Measurements from ENCODE around the gene TBC1D22A. TPM values are rescaled to one million over a fixed set of nuclear protein-coding genes. Genes with fewer than 3 reads are reported as not detected.
"Not testable (repeated sequence)": the region's sequence is repeated elsewhere in the genome, so short reads cannot be mapped to it uniquely, and the experiment has no call there.

TBC1D22A gene
- total RNA-seq, 4 donors from 2014 or later: 16.2 to 22.2 (median 17.8) TPM

GRCh38 chr22:46779651-46780050, 17.2 kb downstream of the TBC1D22A start:
- WGBS, 2 donors (ENCODE audit: low coverage in 1 of 2): 69 to 93% methylated on average over 3 to 4 of the region's 9 CpGs
- no peaks in the 10 kb centered on the region for H3K27me3 ChIP-seq
- no peaks in the 10 kb centered on the region for H3K36me3 ChIP-seq
- peaks cover 0 to 34% (median 20%) of the 10 kb centered on the region in 3 donors for H3K4me1 ChIP-seq
- no peak overlapping the region for H3K27ac ChIP-seq
- no peak for TF ChIP-seq CTCF (IDR thresholded peaks at IDR 0.05)
- TF ChIP-seq POLR2A (IDR thresholded peaks at IDR 0.05): no peak
- no peak for TF ChIP-seq POLR2AphosphoS5 (IDR thresholded peaks at IDR 0.05)
- TF ChIP-seq EP300 (IDR thresholded peaks at IDR 0.05): no peak
- no peaks in the 10 kb centered on the region for H3K9me3 ChIP-seq
- no peak overlapping the region for H3K4me3 ChIP-seq
- no peak for ATAC-seq

GRCh38 chr22:46780453-46780852, 18.0 kb downstream of the TBC1D22A start:
- no peaks in the 10 kb centered on the region for H3K36me3 ChIP-seq
- ATAC-seq: no peak
- TF ChIP-seq POLR2A (IDR thresholded peaks at IDR 0.05): no peak
- no peak for TF ChIP-seq CTCF (IDR thresholded peaks at IDR 0.05)
- TF ChIP-seq EP300 (IDR thresholded peaks at IDR 0.05): no peak
- TF ChIP-seq POLR2AphosphoS5 (IDR thresholded peaks at IDR 0.05): no peak
- no peaks in the 10 kb centered on the region for H3K27me3 ChIP-seq
- H3K27ac ChIP-seq: no peak overlapping the region
- peaks cover 0 to 26% (median 20%) of the 10 kb centered on the region in 3 donors for H3K4me1 ChIP-seq
- no peaks in the 10 kb centered on the region for H3K9me3 ChIP-seq
- H3K4me3 ChIP-seq: no peak overlapping the region
- 90 to 100% methylated on average over 1 to 5 of the region's 9 CpGs for WGBS, 2 donors (ENCODE audit: low coverage in 1 of 2)

GRCh38 chr22:46781291-46781690, 18.8 kb downstream of the TBC1D22A start:
- peaks cover 0 to 18% (median 16%) of the 10 kb centered on the region in 3 donors for H3K4me1 ChIP-seq
- peaks cover 0 to 7% (median 0%) of the 10 kb centered on the region in 3 donors for H3K9me3 ChIP-seq
- H3K36me3 ChIP-seq: no peaks in the 10 kb centered on the region
- WGBS, 2 donors (ENCODE audit: low coverage in 1 of 2): 100% methylated on average over 5 of the region's 9 CpGs; no CpG with 5 or more reads in 1 of the 2 donors
- H3K27ac ChIP-seq: no peak overlapping the region
- no peak for ATAC-seq
- H3K4me3 ChIP-seq: no peak overlapping the region
- TF ChIP-seq POLR2A (IDR thresholded peaks at IDR 0.05) (no peak), CTCF (IDR thresholded peaks at IDR 0.05) (no peak), EP300 (IDR thresholded peaks at IDR 0.05) (no peak), POLR2AphosphoS5 (IDR thresholded peaks at IDR 0.05) (no peak)
- H3K27me3 ChIP-seq: no peaks in the 10 kb centered on the region

GRCh38 chr22:46782200-46782599, 19.8 kb downstream of the TBC1D22A start:
- ATAC-seq, H3K4me1 ChIP-seq, H3K27me3 ChIP-seq, H3K36me3 ChIP-seq, H3K27ac ChIP-seq, H3K4me3 ChIP-seq, H3K9me3 ChIP-seq: not testable (repeated sequence)
- 80 to 94% methylated on average over 2 to 7 of the region's 10 CpGs for WGBS, 2 donors (ENCODE audit: low coverage in 1 of 2)

GRCh38 chr22:46783721-46784120, 21.3 kb downstream of the TBC1D22A start:
- Histone ChIP-seq H3K36me3 (no peaks in the 10 kb centered on the region), H3K27ac (no peak overlapping the region), H3K9me3 (peaks cover 0 to 10% (median 0%) of the 10 kb centered on the region in 3 donors), H3K27me3 (no peaks in the 10 kb centered on the region), H3K4me1 (no peaks in the 10 kb centered on the region), H3K4me3 (no peak overlapping the region)
- WGBS, 2 donors (ENCODE audit: low coverage in 1 of 2): 81 to 86% methylated on average over 3 of the region's 3 CpGs
- no peak for ATAC-seq
- TF ChIP-seq CTCF (IDR thresholded peaks at IDR 0.05) (no peak), EP300 (IDR thresholded peaks at IDR 0.05) (no peak), POLR2A (IDR thresholded peaks at IDR 0.05) (no peak), POLR2AphosphoS5 (IDR thresholded peaks at IDR 0.05) (no peak)

All from gastroesophageal sphincter (tissue), 4 donors.